Esophagus squamous epithelium (tissue), 5 donors: ENCODE data around the gene ZNF70. TPM values are rescaled to one million over a fixed set of nuclear protein-coding genes. Genes with fewer than 3 reads are reported as not detected.
A peak's percentile ranks its signal among the peaks of the same experiment; 100 is the strongest.

Source experiments
- DNase-seq: peaks from one replicate; lab custom pipeline; 2025; lab: John Stamatoyannopoulos, UW
- H3K27ac ChIP-seq, 4 donors: fragments of 200-600 bp; sonication (generic); one replicate each; pipeline ENCODE4 v1.5.1; 2016 to 2019; ENCODE audit warnings: mild to moderate bottlenecking in 1 of 4
- H3K27me3 ChIP-seq, 4 donors: fragments of 200-600 bp; sonication (generic); 1 replicate in 3 of 4; 2 replicates in 1 of 4; pipeline versions ENCODE4 v1.5.1 to v1.6.0; 2017 to 2021; ENCODE audit warnings: antibody characterized with exemption in 1 of 4
- H3K36me3 ChIP-seq, 3 donors: fragments of 200-600 bp; sonication (generic); one replicate each; pipeline ENCODE4 v1.5.1; 2016 to 2019
- H3K4me1 ChIP-seq, 3 donors: fragments of 200-600 bp; sonication (generic); one replicate each; pipeline ENCODE4 v1.5.1; 2017 to 2019
- H3K4me3 ChIP-seq, 4 donors: fragments of 200-600 bp; sonication (generic); 1 replicate in 3 of 4; 2 replicates in 1 of 4; pipeline ENCODE4 v1.5.1; 2016 to 2019; ENCODE audit warnings: mild to moderate bottlenecking in 2 of 4, moderate library complexity in 1 of 4
- H3K9me3 ChIP-seq, 3 donors: fragments of 200-600 bp; sonication (generic); one replicate each; pipeline ENCODE4 v1.5.1; 2016 to 2019
- POLR2A ChIP-seq, 4 donors: fragments of 450-650 bp; IDR thresholded peaks; one replicate each; pipeline ENCODE4 v1.6.1; 2017; ENCODE audit warnings: antibody characterized with exemption in 4 of 4, mild to moderate bottlenecking in 4 of 4, moderate library complexity in 3 of 4
- WGBS, 2 donors: methylation state at CpG; one replicate each; pipeline ENCODE4 v1.1.5; 2018; 5-methylcytosine and 5-hydroxymethylcytosine counted together
- intact Hi-C: fragments of 100-400 bp; cut with DNase I; formaldehyde crosslinking; loops from one replicate; pipeline ENCODE4 v1.15.0; 2022
- total RNA-seq, 4 donors: library from RNA; depleted of rRNA; stranded (reverse); fragments of >200 nt; gene quantifications; one replicate each; pipeline ENCODE4 v1.1.0, GENCODE V29; 2016
- TF ChIP-seq, protein P1 (sequence below), 6 experiments: fragments of 450-650 bp in 4 of 6; fragments of 200-600 bp in 2 of 6; sonication (generic) in 2 of 6; IDR thresholded peaks; one replicate each; pipeline ENCODE4 v1.5.1; 2016 to 2019; ENCODE audit warnings: antibody characterized with exemption in 6 of 6, mild to moderate bottlenecking in 4 of 6, moderate library complexity in 4 of 6
- donor health status: DM: yes; HTN: yes; CAD: no.

ZNF70 gene
- total RNA-seq, 4 donors from 2014 or later, result 0.91 to 2.7 (median 1.1) TPM

DNA sequence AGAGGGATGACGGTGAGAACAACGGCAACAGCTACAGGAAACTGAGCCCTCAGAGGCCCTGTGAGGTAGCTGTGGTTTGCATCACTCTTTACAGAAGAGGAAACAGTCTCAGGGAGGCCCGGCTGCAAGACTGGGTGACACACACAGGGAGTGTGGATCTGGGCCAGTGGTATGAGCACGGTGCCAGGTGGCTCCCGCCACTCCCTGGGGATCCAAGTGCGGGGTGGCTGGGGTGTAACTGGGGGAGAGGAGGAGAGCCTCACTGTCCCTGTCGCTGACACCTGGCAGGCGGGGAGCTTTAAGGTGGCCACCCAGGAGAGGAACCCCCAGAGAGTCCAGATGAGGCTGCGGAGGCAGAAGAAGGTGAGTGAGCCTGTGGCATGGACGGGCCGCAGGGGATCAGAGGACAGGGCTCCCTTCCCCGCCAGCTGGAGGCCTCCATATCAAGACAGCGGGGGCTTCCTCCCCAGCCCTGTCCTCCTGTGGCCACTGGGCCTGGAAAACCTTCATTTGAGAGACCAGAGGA is 54.5 kb downstream of the ZNF70 start:
- Histone ChIP-seq H3K27me3 (no peaks in the 10 kb centered on the region), H3K9me3 (no peaks in the 10 kb centered on the region), H3K36me3 (peaks cover 9 to 96% (median 20%) of the 10 kb centered on the region in 3 donors), H3K4me3 (peak overlapping the region in 1 of 4 donors; percentile 22), H3K4me1 (peaks cover 0 to 8% (median 0%) of the 10 kb centered on the region in 3 donors), H3K27ac (peak overlapping the region in 2 of 4 donors; percentile 58 to 64)
- peak; percentile 25 for DNase-seq
- intact Hi-C loops, result no loop called here
- TF ChIP-seq POLR2A (IDR thresholded peaks at IDR 0.05), result peak in 1 of 4 donors; percentile 20
- TF ChIP-seq, protein P1, sequence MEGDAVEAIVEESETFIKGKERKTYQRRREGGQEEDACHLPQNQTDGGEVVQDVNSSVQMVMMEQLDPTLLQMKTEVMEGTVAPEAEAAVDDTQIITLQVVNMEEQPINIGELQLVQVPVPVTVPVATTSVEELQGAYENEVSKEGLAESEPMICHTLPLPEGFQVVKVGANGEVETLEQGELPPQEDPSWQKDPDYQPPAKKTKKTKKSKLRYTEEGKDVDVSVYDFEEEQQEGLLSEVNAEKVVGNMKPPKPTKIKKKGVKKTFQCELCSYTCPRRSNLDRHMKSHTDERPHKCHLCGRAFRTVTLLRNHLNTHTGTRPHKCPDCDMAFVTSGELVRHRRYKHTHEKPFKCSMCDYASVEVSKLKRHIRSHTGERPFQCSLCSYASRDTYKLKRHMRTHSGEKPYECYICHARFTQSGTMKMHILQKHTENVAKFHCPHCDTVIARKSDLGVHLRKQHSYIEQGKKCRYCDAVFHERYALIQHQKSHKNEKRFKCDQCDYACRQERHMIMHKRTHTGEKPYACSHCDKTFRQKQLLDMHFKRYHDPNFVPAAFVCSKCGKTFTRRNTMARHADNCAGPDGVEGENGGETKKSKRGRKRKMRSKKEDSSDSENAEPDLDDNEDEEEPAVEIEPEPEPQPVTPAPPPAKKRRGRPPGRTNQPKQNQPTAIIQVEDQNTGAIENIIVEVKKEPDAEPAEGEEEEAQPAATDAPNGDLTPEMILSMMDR (IDR thresholded peaks at IDR 0.05), result no peak
- WGBS, 2 donors, result 65 to 70% methylated on average over 8 to 13 of the region's 13 CpGs

DNA sequence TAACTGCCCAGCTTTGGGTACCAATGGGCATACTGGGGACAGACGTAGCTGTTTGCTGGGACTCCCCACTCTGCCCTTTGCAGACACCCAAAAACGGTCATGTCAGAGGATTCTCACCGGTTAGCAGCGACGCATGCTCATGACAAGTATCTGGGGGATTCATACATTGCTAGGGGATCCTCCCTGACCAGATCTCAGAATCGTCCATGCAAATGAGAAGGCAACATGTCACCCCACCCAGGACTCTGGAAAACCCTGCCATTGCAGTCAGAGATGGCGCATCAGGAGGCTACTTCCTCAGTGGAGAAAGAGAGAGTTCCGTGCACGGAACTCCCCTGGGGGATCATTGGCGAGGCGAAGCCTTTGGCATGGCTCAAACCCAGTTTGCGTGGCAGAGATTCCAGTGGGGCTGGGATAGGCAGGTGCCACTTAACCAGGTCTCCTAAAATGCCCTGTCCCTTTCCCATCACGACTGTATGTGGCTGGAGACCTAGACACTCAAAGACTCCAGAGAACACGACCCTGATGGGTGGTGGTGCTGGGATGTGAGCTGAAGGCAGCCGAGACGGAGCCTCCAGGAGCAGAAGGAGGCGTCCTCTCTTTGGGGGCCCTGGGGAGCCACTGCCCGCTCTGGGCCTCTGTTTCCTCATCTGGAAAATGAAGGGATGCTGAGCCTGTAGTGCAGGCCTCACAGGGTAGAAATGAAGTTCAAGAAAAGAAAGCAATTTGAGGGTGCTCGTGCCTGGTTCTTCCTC is 55.2 kb downstream of the ZNF70 start:
- Histone ChIP-seq H3K36me3 (peaks cover 9 to 90% (median 20%) of the 10 kb centered on the region in 3 donors), H3K4me1 (peaks cover 0 to 8% (median 0%) of the 10 kb centered on the region in 3 donors), H3K27ac (peak overlapping the region in 2 of 4 donors; percentile 25 to 64), H3K4me3 (no peak overlapping the region), H3K9me3 (no peaks in the 10 kb centered on the region), H3K27me3 (no peaks in the 10 kb centered on the region)
- DNase-seq, result no peak
- TF ChIP-seq, protein P1 (IDR thresholded peaks at IDR 0.05), result no peak
- no peak for TF ChIP-seq POLR2A (IDR thresholded peaks at IDR 0.05)
- 86 to 89% methylated on average over 13 to 16 of the region's 19 CpGs for WGBS, 2 donors
- intact Hi-C loops, result no loop called here

DNA sequence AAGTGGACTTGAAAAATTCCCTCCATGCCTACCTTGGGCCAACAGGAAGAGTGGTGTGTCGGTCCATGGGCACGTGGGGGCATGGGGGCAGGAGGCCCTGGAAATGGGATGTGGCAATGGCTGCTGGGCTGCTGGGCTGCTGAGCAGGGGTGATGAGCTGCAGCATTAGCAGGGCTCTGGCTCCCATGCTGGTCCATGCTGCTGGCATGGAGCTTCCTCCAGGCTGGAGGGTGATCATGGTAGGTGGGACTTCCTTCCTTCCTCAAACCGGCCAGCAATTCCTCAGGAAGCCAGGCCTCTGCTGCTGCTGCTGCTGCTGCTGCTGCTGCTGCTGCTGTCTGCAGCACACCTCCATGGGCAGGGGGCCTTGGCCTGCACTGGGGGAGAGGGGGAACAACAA is 55.8 kb downstream of the ZNF70 start:
- H3K27me3 ChIP-seq, result no peaks in the 10 kb centered on the region
- H3K36me3 ChIP-seq, result peaks cover 9 to 86% (median 20%) of the 10 kb centered on the region in 3 donors
- 59 to 100% methylated on average over 2 to 3 of the region's 3 CpGs for WGBS, 2 donors
- DNase-seq, result no peak
- H3K4me1 ChIP-seq, result peaks cover 0 to 8% (median 0%) of the 10 kb centered on the region in 3 donors
- H3K4me3 ChIP-seq, result no peak overlapping the region
- intact Hi-C loops, result no loop called here
- TF ChIP-seq, protein P1 (IDR thresholded peaks at IDR 0.05), result no peak
- no peak for TF ChIP-seq POLR2A (IDR thresholded peaks at IDR 0.05)
- no peaks in the 10 kb centered on the region for H3K9me3 ChIP-seq
- no peak overlapping the region for H3K27ac ChIP-seq

DNA sequence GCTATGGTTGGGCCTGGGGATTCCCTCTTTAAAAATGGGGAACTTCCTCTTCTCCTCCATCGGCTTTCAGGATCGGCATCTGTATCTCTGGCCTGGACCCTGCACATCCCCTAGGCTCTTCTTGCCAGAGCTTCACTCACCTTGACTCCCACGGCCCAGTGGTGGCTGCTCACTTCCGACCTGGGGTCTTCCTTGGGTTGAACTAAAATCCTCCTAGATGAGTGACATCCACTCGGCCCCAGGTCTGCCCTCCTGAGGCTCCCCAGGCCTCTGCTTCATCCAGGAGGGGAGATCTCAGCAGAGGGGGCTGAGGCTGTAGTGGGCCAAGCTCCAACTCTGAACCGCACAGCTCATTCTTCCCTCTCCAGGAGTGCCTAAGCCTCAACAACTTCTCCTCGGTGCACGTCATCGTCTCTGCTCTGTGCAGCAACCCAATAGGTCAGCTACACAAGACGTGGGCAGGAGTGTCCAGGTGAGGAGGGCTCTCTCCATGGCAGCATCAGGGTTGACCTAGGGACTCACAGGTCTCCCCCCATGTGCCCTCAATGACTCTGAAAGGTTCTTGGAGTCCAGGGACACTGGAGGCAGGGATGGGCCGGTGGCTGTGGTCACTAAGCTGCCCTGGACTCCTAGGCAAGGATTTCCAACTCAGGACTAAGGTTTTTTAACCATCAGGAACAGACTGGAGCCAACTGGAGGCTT is 56.8 kb downstream of the ZNF70 start:
- Histone ChIP-seq H3K27ac (no peak overlapping the region), H3K36me3 (peaks cover 9 to 86% (median 20%) of the 10 kb centered on the region in 3 donors), H3K9me3 (no peaks in the 10 kb centered on the region), H3K4me3 (no peak overlapping the region), H3K4me1 (peaks cover 0 to 8% (median 0%) of the 10 kb centered on the region in 3 donors), H3K27me3 (no peaks in the 10 kb centered on the region)
- no peak for DNase-seq
- intact Hi-C loops, result no loop called here
- TF ChIP-seq POLR2A (IDR thresholded peaks at IDR 0.05), result no peak
- 90 to 95% methylated on average over 5 to 10 of the region's 11 CpGs for WGBS, 2 donors

DNA sequence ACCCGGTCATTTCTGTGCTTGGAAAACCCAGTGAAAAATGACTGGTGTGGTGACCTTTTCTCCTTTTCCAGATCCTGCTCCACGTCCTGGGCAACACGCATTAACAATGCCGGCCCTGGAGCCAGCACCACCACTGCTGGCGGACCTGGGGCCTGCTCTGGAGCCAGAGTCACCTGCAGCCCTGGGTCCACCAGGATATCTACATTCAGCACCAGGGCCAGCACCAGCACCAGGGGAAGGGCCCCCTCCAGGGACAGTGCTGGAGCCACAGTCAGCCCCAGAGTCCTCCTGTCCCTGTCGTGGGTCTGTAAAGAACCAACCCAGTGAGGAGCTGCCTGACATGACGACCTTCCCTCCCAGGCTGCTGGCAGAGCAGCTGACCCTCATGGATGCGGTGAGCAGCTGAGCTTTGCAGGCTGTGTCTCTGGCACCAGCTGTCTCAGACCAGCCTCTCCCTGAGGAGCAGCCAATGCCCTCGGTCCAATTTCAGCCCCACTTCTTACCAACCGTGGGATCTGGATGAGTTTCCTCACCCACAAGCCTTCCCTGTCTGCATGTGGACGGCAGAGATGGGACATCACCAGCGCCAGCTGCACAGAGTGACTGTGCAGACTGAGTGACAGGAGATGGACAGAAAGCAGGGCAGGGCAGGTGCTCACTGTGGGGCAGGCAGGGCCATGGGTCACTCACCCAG is 58.2 kb downstream of the ZNF70 start:
- TF ChIP-seq, protein P1 (IDR thresholded peaks at IDR 0.05), result no peak
- no peak for TF ChIP-seq POLR2A (IDR thresholded peaks at IDR 0.05)
- 89 to 94% methylated on average over 1 to 7 of the region's 12 CpGs for WGBS, 2 donors
- no peak overlapping the region for H3K4me3 ChIP-seq
- H3K27me3 ChIP-seq, result no peaks in the 10 kb centered on the region
- peaks cover 9 to 73% (median 20%) of the 10 kb centered on the region in 3 donors for H3K36me3 ChIP-seq
- intact Hi-C loops, result no loop called here
- H3K9me3 ChIP-seq, result no peaks in the 10 kb centered on the region
- DNase-seq, result no peak
- peaks cover 0 to 8% (median 0%) of the 10 kb centered on the region in 3 donors for H3K4me1 ChIP-seq
- no peak overlapping the region for H3K27ac ChIP-seq
